HUES48 (cell line): ENCODE results near the gene DNASE1L2.
A peak's percentile ranks its signal among the peaks of the same experiment; 100 is the strongest.

Experiments used
- H3K27ac ChIP-seq: one replicate; pipeline ENCODE4 v1.7.0; 2013; ENCODE audit warnings: low read depth, low read length, inconsistent platforms
- H3K27me3 ChIP-seq: 2 replicates; pipeline ENCODE4 v1.6.1; 2013; ENCODE audit warnings: mild to moderate bottlenecking, low read length; ENCODE audit not compliant: control insufficient read depth, insufficient read depth
- H3K36me3 ChIP-seq: 2 replicates; pipeline ENCODE4 v1.6.1; 2013; ENCODE audit warnings: low read length; ENCODE audit not compliant: control insufficient read depth, insufficient read depth
- H3K4me1 ChIP-seq: 2 replicates; pipeline ENCODE4 v1.6.1; 2013; ENCODE audit warnings: mild to moderate bottlenecking, low read length; ENCODE audit not compliant: control insufficient read depth, insufficient read depth
- H3K4me3 ChIP-seq: 2 replicates; pipeline ENCODE4 v1.5.1; 2013; ENCODE audit warnings: mild to moderate bottlenecking, low read depth, low read length
- H3K9ac ChIP-seq: 2 replicates; pipeline ENCODE4 v1.6.1; 2013; ENCODE audit warnings: mild to moderate bottlenecking, low read depth, low read length, moderate library complexity
- H3K9me3 ChIP-seq: 2 replicates; pipeline ENCODE4 v1.6.1; 2013; ENCODE audit warnings: low read length; ENCODE audit not compliant: control insufficient read depth, insufficient read depth

The DNASE1L2 gene

GRCh38 chr16:2236337-2237101 lies at the start of gene DNASE1L2:
Gene DNASE1L2 (plus strand): TSS chr16:2236444. CDS start chr16:2236817, 373 bp downstream.
- Histone ChIP-seq H3K9ac (no peak within 1 kb of the TSS), H3K4me1 (no peaks in the 10 kb centered on the region; the same call in 1 of the 2 replicates), H3K36me3 (peaks cover 39% of the 10 kb centered on the region), H3K27ac (peak within 1 kb of the TSS; percentile 61), H3K27me3 (peaks cover 20% of the 10 kb centered on the region), H3K9me3 (no peaks in the 10 kb centered on the region), H3K4me3 (peak within 1 kb of the TSS; percentile 56)

DNA sequence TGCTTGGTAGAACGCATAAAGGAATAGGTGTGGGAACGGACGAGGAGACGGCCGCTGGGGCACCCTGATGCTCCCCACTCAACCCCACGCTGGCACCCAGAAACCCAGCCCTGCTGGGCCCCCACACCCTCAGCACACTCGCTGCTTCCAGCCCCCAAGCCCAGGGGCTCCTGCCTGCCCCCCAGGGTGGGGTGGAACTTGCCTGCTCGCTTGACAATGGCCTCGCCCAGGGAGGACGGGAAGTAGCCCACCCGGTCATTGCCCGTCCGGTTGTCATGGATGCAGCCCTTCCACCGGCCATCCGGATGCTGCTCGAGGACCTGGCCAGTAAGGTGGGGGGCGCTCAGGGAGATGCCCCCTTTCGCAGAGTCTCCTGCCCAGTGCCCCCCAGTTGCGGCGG lies 49.7 kb upstream of the DNASE1L2 start:
- Histone ChIP-seq H3K27ac (no peak overlapping the region), H3K4me3 (no peak overlapping the region), H3K9ac (no peak overlapping the region), H3K9me3 (no peaks in the 10 kb centered on the region), H3K36me3 (no peaks in the 10 kb centered on the region), H3K27me3 (no peaks in the 10 kb centered on the region), H3K4me1 (no peaks in the 10 kb centered on the region)

DNA sequence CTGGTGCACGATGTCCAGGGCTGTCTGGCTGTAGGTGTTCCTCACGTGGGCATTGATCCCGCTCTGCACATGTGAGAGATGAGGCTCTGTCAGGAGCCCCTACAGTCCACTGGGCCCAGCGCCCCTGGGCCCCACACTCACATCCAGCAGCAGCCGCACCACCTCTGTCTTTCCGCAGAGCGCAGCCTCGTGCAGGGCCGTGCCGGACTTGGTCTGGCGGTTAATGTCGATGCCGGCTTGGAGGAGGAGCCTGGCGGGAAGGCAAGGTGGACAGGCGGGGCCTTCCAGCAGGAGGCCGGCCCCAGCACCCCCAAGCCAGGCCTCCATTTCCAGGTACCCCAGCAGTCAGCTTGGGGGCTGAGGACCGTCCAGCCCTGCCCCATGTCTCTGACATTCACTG lies 49.0 kb upstream of the DNASE1L2 start:
- H3K9ac ChIP-seq = no peak overlapping the region
- H3K27me3 ChIP-seq = no peaks in the 10 kb centered on the region
- H3K27ac ChIP-seq = no peak overlapping the region
- no peak overlapping the region for H3K4me3 ChIP-seq
- H3K4me1 ChIP-seq = no peaks in the 10 kb centered on the region
- H3K36me3 ChIP-seq = no peaks in the 10 kb centered on the region
- H3K9me3 ChIP-seq = no peaks in the 10 kb centered on the region

DNA sequence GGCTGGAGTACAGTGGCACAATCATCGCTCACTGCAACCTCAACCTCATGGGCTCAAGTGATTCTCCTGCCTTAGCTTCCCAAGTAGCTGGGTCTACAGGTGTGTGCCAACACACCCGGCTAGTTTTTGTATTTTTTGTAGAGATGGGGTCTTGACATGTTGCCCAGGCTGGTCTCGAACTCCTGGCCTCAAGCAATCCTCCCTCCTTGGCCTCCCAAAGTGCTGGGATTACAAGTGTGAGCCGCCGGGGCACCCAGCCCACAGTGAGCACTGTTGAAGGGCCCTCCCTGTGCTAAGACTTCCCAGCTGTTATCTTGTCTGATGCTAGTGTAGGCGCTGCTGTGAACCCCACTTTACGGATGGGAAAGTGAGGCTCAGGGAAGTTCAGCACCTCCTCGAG lies 47.8 kb upstream of the DNASE1L2 start:
- Histone ChIP-seq H3K36me3 (no peaks in the 10 kb centered on the region), H3K27me3 (no peaks in the 10 kb centered on the region), H3K4me3 (no peak overlapping the region), H3K9me3 (no peaks in the 10 kb centered on the region), H3K4me1 (no peaks in the 10 kb centered on the region), H3K9ac (no peak overlapping the region), H3K27ac (no peak overlapping the region)

- no peak overlapping the region for H3K9ac ChIP-seq
- no peak overlapping the region for H3K4me3 ChIP-seq
- H3K36me3 ChIP-seq = no peaks in the 10 kb centered on the region
- H3K27me3 ChIP-seq = no peaks in the 10 kb centered on the region
- H3K27ac ChIP-seq = no peak overlapping the region
- no peaks in the 10 kb centered on the region for H3K9me3 ChIP-seq
- H3K4me1 ChIP-seq = no peaks in the 10 kb centered on the region
Measured at GRCh38 chr16:2189252-2189893, 46.9 kb upstream of the DNASE1L2 start.

GRCh38 chr16:2190002-2190658 lies 46.1 kb upstream of the DNASE1L2 start:
- H3K9ac ChIP-seq = no peak overlapping the region

GRCh38 chr16:2190659-2191445 lies 45.4 kb upstream of the DNASE1L2 start:
- Histone ChIP-seq H3K4me3 (no peak overlapping the region), H3K36me3 (no peaks in the 10 kb centered on the region), H3K27me3 (peaks cover 9% of the 10 kb centered on the region; the same call in 1 of the 2 replicates), H3K9me3 (no peaks in the 10 kb centered on the region), H3K9ac (no peak overlapping the region), H3K4me1 (no peaks in the 10 kb centered on the region), H3K27ac (no peak overlapping the region)

More at GRCh38 chr16:2190002-2190658, 46.1 kb upstream of the DNASE1L2 start:
- no peaks in the 10 kb centered on the region for H3K4me1 ChIP-seq
- peaks cover 2% of the 10 kb centered on the region; the same call in 1 of the 2 replicates for H3K27me3 ChIP-seq
- H3K36me3 ChIP-seq = no peaks in the 10 kb centered on the region
- H3K27ac ChIP-seq = no peak overlapping the region
- H3K4me3 ChIP-seq = no peak overlapping the region
- no peaks in the 10 kb centered on the region for H3K9me3 ChIP-seq

DNA sequence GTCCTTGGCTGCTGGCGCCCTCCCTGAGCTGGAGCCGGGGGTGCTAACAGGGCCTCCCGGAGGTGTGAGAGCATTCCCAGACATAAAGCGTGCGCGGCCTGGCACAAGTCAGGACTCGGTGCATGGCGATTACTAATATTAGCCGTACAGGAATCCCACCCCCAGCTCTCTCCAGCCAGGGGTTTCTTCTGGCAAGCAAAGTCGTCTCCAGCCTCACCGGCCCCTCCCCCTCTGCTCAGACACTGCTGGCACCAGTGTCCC lies 44.9 kb upstream of the DNASE1L2 start:
- no peak overlapping the region for H3K9ac ChIP-seq
- H3K4me1 ChIP-seq = no peaks in the 10 kb centered on the region
- no peak overlapping the region for H3K27ac ChIP-seq
- no peaks in the 10 kb centered on the region for H3K36me3 ChIP-seq
- H3K9me3 ChIP-seq = no peaks in the 10 kb centered on the region
- peaks cover 10% of the 10 kb centered on the region; the same call in 1 of the 2 replicates for H3K27me3 ChIP-seq
- H3K4me3 ChIP-seq = no peak overlapping the region

- no peaks in the 10 kb centered on the region for H3K4me1 ChIP-seq
- H3K9me3 ChIP-seq = no peaks in the 10 kb centered on the region
- no peak overlapping the region for H3K9ac ChIP-seq
- no peak overlapping the region for H3K4me3 ChIP-seq
- H3K27me3 ChIP-seq = peaks cover 36% of the 10 kb centered on the region
- H3K36me3 ChIP-seq = no peaks in the 10 kb centered on the region
- no peak overlapping the region for H3K27ac ChIP-seq
Measured at GRCh38 chr16:2194166-2194834, 41.9 kb upstream of the DNASE1L2 start.

DNA sequence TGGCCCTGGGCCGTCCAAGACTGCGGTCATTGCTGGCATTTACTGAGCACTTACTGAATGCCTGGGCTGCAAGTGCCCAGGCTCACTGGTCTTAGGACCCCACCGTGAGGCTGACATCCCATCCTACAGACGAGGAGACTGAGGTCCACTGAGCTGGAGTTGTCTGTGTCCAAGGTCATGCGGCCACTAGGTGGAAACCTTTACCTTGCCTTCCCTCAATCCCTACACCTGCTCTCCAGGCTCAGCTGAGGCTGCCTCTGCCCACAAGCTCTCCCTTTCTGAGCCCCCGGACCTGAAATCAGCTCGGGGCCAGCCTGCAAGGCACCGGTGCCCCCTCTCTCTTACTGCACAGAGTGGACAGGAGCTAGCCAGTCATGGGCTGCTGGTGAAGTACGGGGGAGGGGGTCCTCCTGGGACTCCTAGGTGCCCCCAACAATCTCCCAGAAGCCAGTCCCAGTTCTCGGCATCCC lies 41.4 kb upstream of the DNASE1L2 start:
- Histone ChIP-seq H3K27ac (no peak overlapping the region), H3K36me3 (no peaks in the 10 kb centered on the region), H3K4me1 (no peaks in the 10 kb centered on the region), H3K9ac (no peak overlapping the region), H3K27me3 (peaks cover 38% of the 10 kb centered on the region), H3K4me3 (peak overlapping the region; percentile 57), H3K9me3 (no peaks in the 10 kb centered on the region)
